Endothelial cell of umbilical vein (primary cell): Measurements from ENCODE around the gene EFEMP1. TPM values are rescaled to one million over a fixed set of nuclear protein-coding genes. Genes with fewer than 3 reads are reported as not detected.

ENCODE experiments used
- BruUV-seq: library from RNA; stranded (reverse); fragments of 400-500 nt; replicated peaks from 2 replicates; lab custom pipeline; 2021; lab: Mats Ljungman, UMichigan
- CTCF ChIA-PET: fragments of 300-600, 350-600 bp; sonication (Branson Sonifier 250); formaldehyde crosslinking; loops from one replicate; lab custom pipeline; 2021; ENCODE audit warnings: antibody characterized with exemption, inconsistent platforms; lab: Charles Lee
- POLR2A ChIA-PET: fragments of 300-600, 350-600 bp; sonication (Branson Sonifier 250); formaldehyde crosslinking; loops from one replicate; lab custom pipeline; 2021; ENCODE audit warnings: antibody characterized with exemption, inconsistent platforms; lab: Charles Lee
- DNase-seq: peaks from one replicate; pipeline ENCODE4 v3.0.0-alpha.2; 2011; ENCODE audit warnings: low read depth, low spot score
- FAIRE-seq: peaks from 2 replicates; lab custom pipeline; 2011; peaks lifted over from hg19 to GRCh38; lab: Jason Lieb, UNC
- H2AFZ ChIP-seq: 2 replicates; pipeline ENCODE4 v1.6.0; 2012; ENCODE audit warnings: low read depth, low read length, control low read depth, inconsistent platforms
- H3K27ac ChIP-seq: 2 replicates; pipeline ENCODE4 v1.5.1; 2011; ENCODE audit warnings: low read depth, mild to moderate bottlenecking, control low read depth, low read length, moderate library complexity; ENCODE audit not compliant: insufficient read depth
- H3K27me3 ChIP-seq, 2 experiments: 2 replicates each; pipeline versions ENCODE4 v1.6.0 to v1.6.1; 2011; ENCODE audit warnings: low read length in 2 of 2, mixed read lengths in 1 of 2; ENCODE audit not compliant: control insufficient read depth in 2 of 2, insufficient read depth in 2 of 2
- H3K36me3 ChIP-seq, 2 experiments: 2 replicates in 1 of 2; 3 replicates in 1 of 2; pipeline ENCODE4 v1.5.1; 2011; ENCODE audit warnings: low read length in 2 of 2, mild to moderate bottlenecking in 1 of 2, moderate library complexity in 1 of 2; ENCODE audit not compliant: control insufficient read depth in 2 of 2, insufficient read depth in 2 of 2; ENCODE audit errors: extremely low read depth in 1 of 2
- H3K4me1 ChIP-seq: 3 replicates; pipeline ENCODE4 v1.5.1; 2011; ENCODE audit warnings: mild to moderate bottlenecking, low read length; ENCODE audit not compliant: control insufficient read depth, insufficient read depth; ENCODE audit errors: extremely low read depth
- H3K4me2 ChIP-seq: 2 replicates; pipeline ENCODE4 v1.6.1; 2011; ENCODE audit warnings: low read length, control low read depth, mixed read lengths; ENCODE audit not compliant: insufficient read depth
- H3K4me3 ChIP-seq, 3 experiments: fragments of 200-600 bp in 1 of 3; sonication (generic), shearing (Covaris generic) in 1 of 3; replicated peaks in 1 of 3; 2 replicates each; pipeline ENCODE4 v1.5.1; 2011 to 2016; ENCODE audit warnings: control low read depth in 3 of 3, low read length in 3 of 3, mild to moderate bottlenecking in 2 of 3, inconsistent platforms in 1 of 3, low read depth in 1 of 3, moderate library complexity in 1 of 3; ENCODE audit not compliant: insufficient read depth in 1 of 3
- H3K79me2 ChIP-seq: 2 replicates; pipeline ENCODE4 v1.6.0; 2012; ENCODE audit warnings: low read length, inconsistent platforms; ENCODE audit not compliant: control insufficient read depth, insufficient read depth
- H3K9ac ChIP-seq: replicated peaks from 2 replicates; pipeline ENCODE3; 2011; ENCODE audit warnings: low read length, control low read depth; ENCODE audit not compliant: insufficient read depth; ENCODE audit errors: extremely low read depth
- H3K9me1 ChIP-seq: replicated peaks from 3 replicates; pipeline ENCODE4 v1.6.0; 2011; ENCODE audit warnings: mild to moderate bottlenecking, low read length; ENCODE audit not compliant: control insufficient read depth, insufficient read depth; ENCODE audit errors: extremely low read depth
- H3K9me3 ChIP-seq: replicated peaks from 2 replicates; pipeline ENCODE4 v1.5.1; 2012; ENCODE audit warnings: low read length, inconsistent platforms; ENCODE audit not compliant: control insufficient read depth, insufficient read depth
- H4K20me1 ChIP-seq: replicated peaks from 2 replicates; pipeline ENCODE3; 2011; ENCODE audit warnings: mild to moderate bottlenecking, low read length; ENCODE audit not compliant: control insufficient read depth, insufficient read depth; ENCODE audit errors: extremely low read depth
- CTCF ChIP-seq, 2 donors: IDR thresholded peaks; 1 replicate in 1 of 2; 2 replicates in 1 of 2; pipeline ENCODE4 v1.5.1; 2011; ENCODE audit warnings: low read length in 2 of 2, mild to moderate bottlenecking in 2 of 2, moderate library complexity in 2 of 2, control low read depth in 1 of 2, inconsistent platforms in 1 of 2, low read depth in 1 of 2; ENCODE audit not compliant: insufficient read depth in 1 of 2; ENCODE audit errors: extremely low read depth in 1 of 2
- EZH2 ChIP-seq: IDR thresholded peaks from 2 replicates; pipeline ENCODE4 v1.6.1; 2012; ENCODE audit warnings: borderline replicate concordance, low read depth, mild to moderate bottlenecking, moderate library complexity, low read length, inconsistent platforms; ENCODE audit not compliant: severe bottlenecking
- FOS ChIP-seq: IDR thresholded peaks from 2 replicates; pipeline ENCODE4 v1.6.1; 2011; ENCODE audit warnings: mild to moderate bottlenecking, low read length, moderate library complexity, borderline replicate concordance; ENCODE audit not compliant: insufficient read depth
- GATA2 ChIP-seq: IDR thresholded peaks from 2 replicates; pipeline ENCODE4 v1.7.0; 2011; ENCODE audit warnings: low read depth, mild to moderate bottlenecking, moderate library complexity, mixed read lengths, low read length; ENCODE audit not compliant: insufficient read length, insufficient read depth
- JUN ChIP-seq: IDR thresholded peaks from 2 replicates; pipeline ENCODE4 v1.6.1; 2011; ENCODE audit warnings: borderline replicate concordance, low read depth; ENCODE audit not compliant: insufficient read length, insufficient read depth
- MAX ChIP-seq: IDR thresholded peaks from 2 replicates; pipeline ENCODE4 v1.6.1; 2011; ENCODE audit not compliant: insufficient read depth, insufficient read length
- MYC ChIP-seq: IDR thresholded peaks from one replicate; pipeline ENCODE4 v1.6.1; 2011; ENCODE audit warnings: mild to moderate bottlenecking, low read depth, low read length
- POLR2A ChIP-seq: IDR thresholded peaks from 2 replicates; pipeline ENCODE4 v1.6.1; 2012; ENCODE audit warnings: low read depth, mild to moderate bottlenecking, control low read depth, low read length
- POLR2AphosphoS5 ChIP-seq: IDR thresholded peaks from 2 replicates; pipeline ENCODE4 v1.6.1; 2012; ENCODE audit warnings: low read depth, mild to moderate bottlenecking, control low read depth, low read length, moderate library complexity; ENCODE audit not compliant: insufficient read depth
- dilution Hi-C: fragments of 300-500 bp; cut with MboI; formaldehyde crosslinking; loops from one replicate; pipeline ENCODE4 v1.15.0; 2019; ENCODE audit warnings: low sequenced_read_pairs; ENCODE audit not compliant: extremely low pct_ligation_motif_present
- intact Hi-C: fragments of 100-400 bp; cut with micrococcal nuclease; formaldehyde crosslinking; loops from one replicate; pipeline ENCODE4 v1.10.0; 2022
- polyA plus RNA-seq, 4 experiments: library from polyadenylated mRNA; depleted of rRNA in 3 of 4; stranded (reverse) in 3 of 4; unstranded in 1 of 4; fragments of >200 nt; gene quantifications; 2 replicates each; pipeline versions ENCODE4 v1.2.1 to v1.2.3, GENCODE V29; 2011 to 2012; ENCODE audit warnings: missing spikeins in 1 of 4
- total RNA-seq: library from RNA; stranded (reverse); gene quantifications from 2 replicates; pipeline ENCODE4 v1.2.3, GENCODE V29; 2021

The EFEMP1 gene
- total and polyA plus RNA-seq, 2 donors (not counting 3 experiments of a cell fraction or from before 2014, with no cell fraction given): 2,981 to 11,813 TPM

GRCh38 chr2:55887351-55887750 is 36.2 kb downstream of the EFEMP1 start:
- Histone ChIP-seq H3K27ac (peak overlapping the region; percentile 76), H3K4me1 (peaks cover 96% of the 10 kb centered on the region), H3K27me3 (no peaks in the 10 kb centered on the region), H3K79me2 (peaks cover 93% of the 10 kb centered on the region), H3K4me3 (no peak overlapping the region), H2AFZ (no peak overlapping the region), H3K36me3 (peaks cover 16 to 58% of the 10 kb centered on the region in 2 experiments), H4K20me1 (peaks cover 8% of the 10 kb centered on the region), H3K4me2 (peak overlapping the region; percentile 63), H3K9me3 (no peaks in the 10 kb centered on the region), H3K9ac (peak overlapping the region; percentile 46), H3K9me1 (no peaks in the 10 kb centered on the region)
- ChIA-PET CTCF (interaction anchor here (0.7 to 1.8 kb wide), 5 partner anchors 9 to 122 kb away, joined by 3 to 4 read pairs (median 4); no protein-coding TSS in a partner anchor), POLR2A (interaction anchor here (0.7 kb wide), 2 partner anchors 75 to 269 kb away, joined by 4 to 7 read pairs; no protein-coding TSS in a partner anchor)
- DNase-seq: no peak
- dilution Hi-C loops: loop anchor here (25.0 kb wide), 1 partner anchor 100 kb away; no protein-coding TSS in a partner anchor
- intact Hi-C loops: loop anchor here (2.0 to 5.0 kb wide), 3 partner anchors 35 to 245 kb away; partner anchors contain the start of gene EFEMP1
- no peak for FAIRE-seq
- TF ChIP-seq CTCF (IDR thresholded peaks at IDR 0.05; ENCODE audit: extremely low read depth in 1 of 2, insufficient read depth in 1 of 2, low read depth in 1 of 2, low read length in 2 of 2) (no peak), GATA2 (peak; percentile 43), JUN (no peak), FOS (no peak)
- BruUV-seq: no TSS peak

- Histone ChIP-seq H3K27ac (peak overlapping the region; percentile 97), H2AFZ (no peak overlapping the region), H3K36me3 (peaks cover 22 to 63% of the 10 kb centered on the region in 2 experiments), H3K27me3 (no peaks in the 10 kb centered on the region), H3K4me2 (peak overlapping the region; percentile 67), H3K4me1 (peaks cover 95% of the 10 kb centered on the region), H4K20me1 (peaks cover 10% of the 10 kb centered on the region), H3K9ac (peak overlapping the region; percentile 64), H3K9me1 (no peaks in the 10 kb centered on the region), H3K9me3 (no peaks in the 10 kb centered on the region), H3K79me2 (peaks cover 93% of the 10 kb centered on the region), H3K4me3 (no peak overlapping the region)
- ChIA-PET POLR2A (no interaction called here), CTCF (interaction anchor here (1.1 to 1.7 kb wide), 5 partner anchors 16 to 152 kb away, joined by 3 to 4 read pairs (median 3); no protein-coding TSS in a partner anchor)
- TF ChIP-seq FOS (no peak), EZH2 (no peak), POLR2A (no peak), CTCF (IDR thresholded peaks at IDR 0.05; ENCODE audit: extremely low read depth in 1 of 2, insufficient read depth in 1 of 2, low read depth in 1 of 2, low read length in 2 of 2) (no peak), POLR2AphosphoS5 (no peak), JUN (no peak), MYC (no peak), MAX (no peak), GATA2 (no peak)
- intact Hi-C loops: loop anchor here (1.0 to 5.0 kb wide), 6 partner anchors 23 to 246 kb away; partner anchors contain the start of gene EFEMP1
- FAIRE-seq (no peak), DNase-seq (no peak)
- TSS peak; percentile 62 for BruUV-seq
- dilution Hi-C loops: loop anchor here (25.0 kb wide), 1 partner anchor 101 kb away; no protein-coding TSS in a partner anchor
Measured at GRCh38 chr2:55885944-55886281, 37.7 kb downstream of the EFEMP1 start.
